Uterus (tissue), 4 donors: Measurements from ENCODE around the gene HIPK1. TPM values are rescaled to one million over a fixed set of nuclear protein-coding genes. Genes with fewer than 3 reads are reported as not detected.

Source experiments
- DNase-seq, 2 donors: peaks; one replicate each; pipeline ENCODE4 v3.0.0-alpha.2; 2019 to 2020
- H3K27ac ChIP-seq, 2 donors: fragments of 200-600 bp; sonication (generic); 1 replicate in 1 of 2; 2 replicates in 1 of 2; pipeline ENCODE4 v1.5.1; 2016 to 2018
- H3K27me3 ChIP-seq, 2 donors: fragments of 200-600 bp; sonication (generic); one replicate each; pipeline ENCODE4 v1.5.1; 2018 to 2019; ENCODE audit warnings: control low read depth in 1 of 2
- H3K36me3 ChIP-seq, 2 donors: fragments of 200-600 bp; sonication (generic); one replicate each; pipeline ENCODE4 v1.5.1; 2019; ENCODE audit warnings: control low read depth in 1 of 2
- H3K4me1 ChIP-seq, 2 donors: fragments of 200-600 bp; sonication (generic); one replicate each; pipeline ENCODE4 v1.5.1; 2018 to 2019; ENCODE audit warnings: control low read depth in 1 of 2
- H3K4me3 ChIP-seq, 2 donors: fragments of 200-600 bp; sonication (generic); 1 replicate in 1 of 2; 2 replicates in 1 of 2; pipeline ENCODE4 v1.5.1; 2018 to 2019; ENCODE audit warnings: mild to moderate bottlenecking in 1 of 2
- H3K9me3 ChIP-seq, 2 donors: fragments of 200-600 bp; sonication (generic); one replicate each; pipeline ENCODE4 v1.5.1; 2019; ENCODE audit warnings: control low read depth in 1 of 2
- CTCF ChIP-seq, 4 experiments: fragments of 200-600 bp in 2 of 4; fragments of 450-650 bp in 2 of 4; sonication (generic) in 2 of 4; IDR thresholded peaks; one replicate each; pipeline ENCODE4 v1.5.1; 2016 to 2019; ENCODE audit warnings: antibody characterized with exemption in 4 of 4, mild to moderate bottlenecking in 2 of 4, moderate library complexity in 1 of 4
- POLR2A ChIP-seq, 2 donors: fragments of 450-650 bp; IDR thresholded peaks; one replicate each; pipeline ENCODE4 v1.6.1; 2016; ENCODE audit warnings: antibody characterized with exemption in 2 of 2, mild to moderate bottlenecking in 1 of 2, moderate library complexity in 1 of 2
- intact Hi-C: fragments of 100-400 bp; cut with DNase I; formaldehyde crosslinking; loops from one replicate; pipeline ENCODE4 v1.15.1; 2023; ENCODE audit warnings: low total_unique reads
- total RNA-seq, 4 donors: library from RNA; depleted of rRNA in 3 of 4; stranded (reverse); fragments of >200 nt in 3 of 4; gene quantifications; one replicate each; pipeline versions ENCODE4 v1.1.0 to v1.2.4, GENCODE V29; 2014 to 2023
- donor health status: DM: yes; HTN: yes; CAD: no.

The HIPK1 gene
- total RNA-seq, 4 donors from 2014 or later: 21.5 to 92.7 (median 39.7) TPM

- Histone ChIP-seq H3K4me1 (peaks cover 0 to 13% of the 10 kb centered on the region in 2 donors), H3K36me3 (no peaks in the 10 kb centered on the region), H3K4me3 (no peak overlapping the region), H3K27me3 (no peaks in the 10 kb centered on the region), H3K9me3 (no peaks in the 10 kb centered on the region), H3K27ac (no peak overlapping the region)
- no peak for DNase-seq
- TF ChIP-seq CTCF (IDR thresholded peaks at IDR 0.05) (no peak), POLR2A (IDR thresholded peaks at IDR 0.05) (no peak)
- intact Hi-C loops: no loop called here
These were observed 22.6 kb downstream of the HIPK1 start for GRCh38 chr1:113951719-113952118.

GRCh38 chr1:113957984-113958383 is 28.9 kb downstream of the HIPK1 start:
- TF ChIP-seq POLR2A (IDR thresholded peaks at IDR 0.05) (no peak), CTCF (IDR thresholded peaks at IDR 0.05) (no peak)
- intact Hi-C loops: no loop called here
- Histone ChIP-seq H3K27ac (no peak overlapping the region), H3K4me1 (peaks cover 0 to 2% of the 10 kb centered on the region in 2 donors), H3K36me3 (no peaks in the 10 kb centered on the region), H3K27me3 (no peaks in the 10 kb centered on the region), H3K4me3 (no peak overlapping the region), H3K9me3 (no peaks in the 10 kb centered on the region)
- no peak for DNase-seq

GRCh38 chr1:113958691-113959090 is 29.6 kb downstream of the HIPK1 start:
- Histone ChIP-seq H3K27ac (no peak overlapping the region), H3K27me3 (no peaks in the 10 kb centered on the region), H3K9me3 (no peaks in the 10 kb centered on the region), H3K4me3 (no peak overlapping the region), H3K36me3 (no peaks in the 10 kb centered on the region), H3K4me1 (no peaks in the 10 kb centered on the region)
- intact Hi-C loops: no loop called here
- DNase-seq: no peak
- TF ChIP-seq POLR2A (IDR thresholded peaks at IDR 0.05): no peak
- no peak for TF ChIP-seq CTCF (IDR thresholded peaks at IDR 0.05)

GRCh38 chr1:113963281-113963906 is 34.3 kb downstream of the HIPK1 start:
- no peak overlapping the region for H3K4me3 ChIP-seq
- H3K27ac ChIP-seq: no peak overlapping the region
- no peaks in the 10 kb centered on the region for H3K36me3 ChIP-seq
- H3K27me3 ChIP-seq: no peaks in the 10 kb centered on the region
- TF ChIP-seq CTCF (IDR thresholded peaks at IDR 0.05) (no peak), POLR2A (IDR thresholded peaks at IDR 0.05) (no peak)
- H3K9me3 ChIP-seq: no peaks in the 10 kb centered on the region
- no peaks in the 10 kb centered on the region for H3K4me1 ChIP-seq
- DNase-seq: no peak
- intact Hi-C loops: no loop called here

- TF ChIP-seq CTCF (IDR thresholded peaks at IDR 0.05): no peak
- no peak for TF ChIP-seq POLR2A (IDR thresholded peaks at IDR 0.05)
- no peak overlapping the region for H3K4me3 ChIP-seq
- no peaks in the 10 kb centered on the region for H3K36me3 ChIP-seq
- H3K27ac ChIP-seq: no peak overlapping the region
- H3K4me1 ChIP-seq: no peaks in the 10 kb centered on the region
- no peaks in the 10 kb centered on the region for H3K27me3 ChIP-seq
- no peaks in the 10 kb centered on the region for H3K9me3 ChIP-seq
- intact Hi-C loops: no loop called here
- DNase-seq: peak in 1 of 2 donors; percentile 39
These were observed 36.7 kb downstream of the HIPK1 start for GRCh38 chr1:113965703-113966412.
